Medulla oblongata (tissue), 1 donor: ENCODE data around the gene SERINC1.

Experiments
- DNase-seq: peaks from one replicate; pipeline ENCODE4 v3.0.0-alpha.2; 2015; ENCODE audit errors: extremely low spot score

Gene SERINC1

DNA sequence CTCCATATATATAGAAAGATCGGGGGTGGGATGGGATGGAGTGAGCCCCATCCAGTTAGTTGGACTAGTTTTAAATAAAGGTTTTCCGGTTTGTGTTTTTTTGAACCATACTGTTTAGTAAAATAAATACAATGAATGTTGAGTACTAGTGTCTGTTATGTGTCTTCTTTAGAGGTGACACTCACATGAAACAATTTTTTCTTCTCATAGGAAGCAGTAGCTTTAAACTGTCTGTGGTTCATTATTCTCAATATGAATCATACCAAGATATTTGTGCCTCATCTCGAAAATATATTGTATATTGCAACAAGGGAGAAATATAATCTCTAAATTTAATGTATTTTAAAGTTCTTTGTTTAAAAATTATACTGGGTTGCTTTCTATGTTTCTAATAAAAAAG, 38.8 kb downstream of the SERINC1 start:
- DNase-seq, result no peak

DNA sequence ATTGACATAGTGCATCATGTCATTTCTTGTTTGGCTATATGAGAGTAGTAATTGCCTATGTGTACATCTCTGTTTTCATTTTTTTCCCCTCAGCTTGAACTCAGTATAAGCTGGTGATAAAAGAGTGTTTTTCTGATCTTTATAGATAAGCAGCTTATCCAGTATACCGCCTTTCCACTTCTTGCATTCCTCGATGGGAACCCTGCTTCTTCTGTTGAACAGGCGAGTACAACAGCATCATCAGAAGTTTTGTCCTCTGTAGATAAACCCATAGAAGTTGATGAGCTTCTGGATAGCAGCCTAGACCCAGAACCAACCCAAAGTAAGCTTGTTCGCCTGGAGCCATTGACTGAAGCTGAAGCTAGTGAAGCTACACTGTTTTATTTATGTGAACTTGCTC, 39.8 kb downstream of the SERINC1 start:
- DNase-seq, result no peak

- DNase-seq, result no peak
Measured at GRCh38 chr6:122429323-122429722, 42.3 kb downstream of the SERINC1 start.

GRCh38 chr6:122428781-122429180, 42.8 kb downstream of the SERINC1 start:
- no peak for DNase-seq

DNA sequence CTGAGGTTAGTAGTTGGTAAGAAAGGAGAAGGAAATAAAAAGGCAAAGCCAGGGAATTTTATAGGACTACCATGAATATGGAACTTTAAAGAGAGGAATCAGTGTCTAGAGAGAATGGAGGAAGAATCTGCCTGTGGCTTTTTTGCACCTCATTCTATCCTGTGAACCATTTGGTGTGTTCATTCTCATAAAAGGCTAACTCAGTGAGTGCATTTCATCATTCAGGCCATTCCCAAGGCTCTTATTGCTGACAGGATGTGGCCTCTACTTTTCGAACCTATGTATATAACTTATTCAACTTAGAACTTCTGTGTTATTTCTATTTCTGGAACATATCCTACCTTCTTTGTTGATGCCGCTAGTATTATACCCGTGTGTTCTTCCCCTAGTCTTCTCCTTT, 45.0 kb downstream of the SERINC1 start:
- no peak for DNase-seq

DNA sequence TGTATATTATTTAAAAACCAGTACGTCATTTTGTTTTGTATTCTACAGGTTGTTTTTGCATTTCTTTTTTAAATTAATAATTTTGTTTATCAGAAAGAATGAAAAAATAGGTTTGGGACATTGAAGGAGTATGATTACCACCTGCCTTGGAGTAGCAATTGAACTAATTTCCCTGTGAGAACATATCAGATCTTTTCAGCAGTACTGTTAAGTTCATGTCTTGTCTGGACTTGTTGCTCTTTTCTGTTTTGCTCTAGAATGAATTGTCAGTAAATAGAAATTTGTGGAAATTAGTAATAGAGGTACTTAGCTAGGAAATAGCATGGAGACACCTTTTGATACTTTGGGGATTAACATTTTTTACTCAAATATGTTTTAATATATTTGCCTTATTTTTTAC, 47.9 kb downstream of the SERINC1 start:
- DNase-seq, result no peak

- DNase-seq, result no peak
Measured at GRCh38 chr6:122422614-122423267, 48.9 kb downstream of the SERINC1 start.

DNA sequence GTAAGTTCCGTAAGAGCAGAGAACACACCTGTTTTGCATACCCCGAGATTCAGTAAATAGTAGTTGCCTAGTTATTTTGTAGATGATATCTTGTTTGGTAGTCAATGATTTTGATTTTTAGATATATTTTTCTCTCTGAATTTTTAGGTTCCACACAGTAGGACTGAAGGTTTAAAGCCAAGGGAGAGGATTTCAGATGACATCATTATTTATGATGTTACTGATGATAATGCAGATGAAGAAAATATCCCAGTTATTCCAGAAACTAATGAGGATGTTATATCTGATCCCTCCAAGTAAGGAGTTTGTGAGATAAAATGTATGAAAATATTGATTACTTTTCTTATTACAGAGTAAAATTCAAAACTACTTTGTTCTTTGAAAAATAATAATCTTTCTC, 49.6 kb downstream of the SERINC1 start:
- no peak for DNase-seq

- no peak for DNase-seq
Measured at GRCh38 chr6:122416825-122417224, 54.8 kb downstream of the SERINC1 start.

- DNase-seq, result no peak
Measured at GRCh38 chr6:122412001-122412400, 59.6 kb downstream of the SERINC1 start.

DNA sequence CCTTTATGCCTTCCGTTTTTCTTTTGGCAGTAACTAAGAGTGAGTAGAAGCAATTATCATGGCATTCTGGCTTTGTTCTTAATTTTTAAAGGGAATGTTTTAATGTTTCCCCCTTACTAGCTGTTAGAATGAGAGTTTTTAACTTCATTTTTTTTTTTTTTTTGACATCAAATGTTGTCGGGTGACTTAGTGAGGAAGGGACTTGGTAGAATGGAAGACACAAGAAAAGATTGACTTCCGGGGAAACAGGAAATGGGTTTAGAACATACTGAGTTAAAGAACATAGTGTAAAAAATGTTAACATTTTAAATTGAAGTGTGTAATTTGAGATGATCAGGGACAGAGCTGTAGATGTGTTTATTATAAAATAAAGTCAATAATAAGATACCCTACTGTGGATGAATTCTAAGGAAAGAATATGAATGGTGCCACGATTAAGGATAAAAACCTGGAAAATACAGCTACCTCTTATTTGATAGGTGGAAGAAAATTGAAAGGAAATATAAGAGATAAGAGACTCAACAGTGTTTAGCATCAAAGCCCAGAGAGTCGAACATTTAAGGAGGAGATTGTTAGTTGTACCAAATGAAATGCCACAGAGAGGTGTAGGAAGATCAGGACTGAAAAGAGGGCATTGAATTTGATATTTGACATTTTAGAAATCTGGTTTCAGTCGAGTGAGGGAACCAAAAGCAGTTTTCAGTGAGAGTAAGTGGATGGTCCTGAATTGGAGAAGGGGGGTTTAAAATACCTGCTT, 62.7 kb downstream of the SERINC1 start:
- DNase-seq, result no peak

DNA sequence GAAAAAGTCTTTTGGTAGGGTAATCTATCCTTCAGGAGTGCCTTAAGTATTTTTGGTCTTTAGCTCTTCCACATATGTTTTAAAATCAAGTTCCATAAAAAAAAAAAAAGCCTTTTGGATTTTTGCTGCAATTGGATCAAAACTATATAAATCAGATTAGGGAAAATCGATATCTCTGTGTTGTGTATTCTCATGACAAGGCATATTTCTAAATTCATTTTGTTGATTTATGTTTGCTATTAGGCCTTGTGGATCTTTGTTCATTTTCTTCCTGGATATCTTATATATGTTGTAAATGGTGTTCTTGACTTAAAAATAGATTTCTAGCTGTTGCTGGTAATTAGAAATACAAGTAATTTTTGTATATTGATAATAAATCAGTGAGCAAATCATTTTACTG, 63.4 kb downstream of the SERINC1 start:
- DNase-seq, result no peak

- DNase-seq, result no peak
Measured at GRCh38 chr6:122407712-122408111, 63.9 kb downstream of the SERINC1 start.

- no peak for DNase-seq
Measured at GRCh38 chr6:122406187-122406586, 65.4 kb downstream of the SERINC1 start.

- DNase-seq, result no peak
Measured at GRCh38 chr6:122405417-122405816, 66.2 kb downstream of the SERINC1 start.

DNA sequence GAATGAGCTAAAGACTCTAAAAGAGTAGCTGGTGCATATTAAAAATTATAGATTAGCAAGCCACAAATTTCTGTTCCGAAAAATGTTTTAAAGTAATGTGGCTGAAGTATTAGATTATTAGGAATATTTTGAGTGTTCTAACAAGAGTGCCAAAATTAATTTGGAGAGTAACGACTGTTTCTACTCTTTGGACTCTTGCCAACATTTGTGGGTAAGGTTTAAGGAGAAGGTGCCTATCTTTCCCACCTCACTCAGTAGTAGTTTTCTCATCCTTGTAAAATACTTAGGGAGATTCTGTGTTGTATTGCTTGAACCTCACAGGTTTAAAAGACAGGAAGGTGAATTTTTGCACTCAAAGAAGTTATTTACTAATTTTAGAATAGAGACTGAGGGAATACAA, 67.2 kb downstream of the SERINC1 start:
- no peak for DNase-seq

- no peak for DNase-seq
Measured at GRCh38 chr6:122401104-122401503, 70.5 kb downstream of the SERINC1 start.

DNA sequence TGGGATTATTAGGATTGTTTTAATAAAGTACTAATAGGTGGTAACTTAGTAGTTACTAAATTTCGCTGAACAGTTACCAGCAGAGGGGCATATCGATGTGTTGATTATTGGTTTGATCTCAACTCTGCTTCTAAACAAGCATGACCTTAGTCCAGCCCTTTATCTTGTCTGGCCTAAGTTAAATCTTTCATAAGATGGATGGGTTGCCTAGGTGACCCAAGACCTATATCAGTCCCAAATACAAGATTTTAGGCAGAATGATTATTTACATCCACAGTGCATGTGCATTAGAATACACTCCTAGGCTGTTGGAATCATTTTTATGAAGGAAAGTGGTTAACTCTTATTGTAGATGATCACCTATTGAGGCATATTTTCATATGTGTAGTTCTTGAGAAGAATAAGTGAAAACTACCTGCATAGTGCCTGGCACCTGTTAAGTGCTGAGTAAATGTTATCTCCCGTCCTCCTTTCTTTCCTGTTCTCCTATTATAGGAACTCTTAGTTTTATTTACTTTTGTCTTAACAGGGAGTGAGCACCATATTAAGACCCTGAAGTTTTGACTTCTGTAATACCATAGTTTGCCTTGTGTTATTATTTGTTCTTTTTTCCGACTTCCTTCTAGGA, 71.0 kb downstream of the SERINC1 start:
- DNase-seq, result no peak

- DNase-seq, result peak; percentile 42
Measured at GRCh38 chr6:122400121-122400450, 71.5 kb downstream of the SERINC1 start.

- DNase-seq, result peak; percentile 98
Measured at GRCh38 chr6:122399348-122400120, 72.1 kb downstream of the SERINC1 start, which contains the start of gene HSF2. TSS of gene HSF2 (plus strand) at chr6:122399652. CDS start at chr6:122399738, 86 bp downstream.

DNA sequence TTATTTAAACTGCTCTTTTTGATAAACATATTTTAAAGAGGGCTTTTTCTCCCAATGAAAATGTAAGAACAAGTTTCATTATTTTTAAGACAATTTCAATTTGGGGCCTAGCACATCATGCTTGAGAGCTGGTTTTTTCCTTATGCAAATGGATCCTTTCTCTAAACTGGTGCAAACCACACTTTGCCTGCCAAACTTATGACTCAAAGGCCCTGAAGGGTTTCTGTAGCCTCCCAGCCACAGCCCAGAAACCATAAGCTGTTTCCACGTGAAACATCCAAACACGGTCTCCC, 72.6 kb downstream of the SERINC1 start:
- no peak for DNase-seq

- no peak for DNase-seq
Measured at GRCh38 chr6:122394016-122394415, 77.6 kb downstream of the SERINC1 start.
